H1 (cell line): Measurements from ENCODE around the gene WNT7A. TPM values are rescaled to one million over a fixed set of nuclear protein-coding genes. Genes with fewer than 3 reads are reported as not detected.

Experiments used
- CTCF ChIA-PET: fragments of 300-600 bp; sonication (Branson Sonifier 250); formaldehyde crosslinking; loops from one replicate; lab custom pipeline; 2021; ENCODE audit not compliant: partially characterized antibody; lab: Charles Lee
- POLR2A ChIA-PET: fragments of 300-600 bp; sonication (Branson Sonifier 250); formaldehyde crosslinking; loops from one replicate; lab custom pipeline; 2021; ENCODE audit warnings: inconsistent platforms; ENCODE audit not compliant: partially characterized antibody; lab: Charles Lee
- DNase-seq, 2 experiments: peaks; one replicate each; pipeline versions ENCODE4 v3.0.0 to v3.0.0-alpha.2; 2010 to 2022; ENCODE audit warnings: low spot score in 2 of 2, low read depth in 1 of 2, mixed read lengths in 1 of 2
- FAIRE-seq: peaks from 2 replicates; lab custom pipeline; 2011; peaks lifted over from hg19 to GRCh38; lab: Jason Lieb, UNC
- H2AFZ ChIP-seq: 2 replicates; pipeline ENCODE4 v1.8.1; 2012; ENCODE audit warnings: low read length, inconsistent platforms
- H2AK5ac ChIP-seq: 2 replicates; pipeline ENCODE4 v1.6.1; 2013; ENCODE audit warnings: low read depth, low read length
- H2BK120ac ChIP-seq: replicated peaks from 2 replicates; pipeline ENCODE3; 2013; ENCODE audit warnings: low read depth, low read length, inconsistent platforms
- H2BK12ac ChIP-seq: 2 replicates; pipeline ENCODE4 v1.6.1; 2013; ENCODE audit warnings: low read depth, low read length
- H2BK15ac ChIP-seq: 2 replicates; pipeline ENCODE4 v1.6.1; 2013; ENCODE audit warnings: low read length
- H2BK20ac ChIP-seq: 2 replicates; pipeline ENCODE4 v1.6.1; 2013; ENCODE audit warnings: low read length
- H2BK5ac ChIP-seq: 2 replicates; pipeline ENCODE4 v1.6.1; 2013; ENCODE audit warnings: low read depth, low read length
- H3K14ac ChIP-seq: 2 replicates; pipeline ENCODE4 v1.6.1; 2013; ENCODE audit warnings: inconsistent platforms; ENCODE audit not compliant: insufficient read length
- H3K18ac ChIP-seq: 2 replicates; pipeline ENCODE4 v1.6.1; 2013; ENCODE audit warnings: low read length; ENCODE audit errors: extremely low read depth
- H3K23ac ChIP-seq: 2 replicates; pipeline ENCODE4 v1.6.1; 2013; ENCODE audit warnings: inconsistent platforms; ENCODE audit not compliant: insufficient read length
- H3K23me2 ChIP-seq: 2 replicates; pipeline ENCODE4 v1.6.1; 2013; ENCODE audit warnings: low read depth, low read length
- H3K27ac ChIP-seq: 2 replicates; pipeline ENCODE4 v1.6.1; 2011; ENCODE audit warnings: low read depth, low read length, inconsistent platforms
- H3K27me3 ChIP-seq, 4 experiments: replicated peaks in 1 of 4; 1 replicate in 1 of 4; 2 replicates in 3 of 4; pipeline versions ENCODE4 v1.6.1 to v1.8.1; 2011 to 2013; ENCODE audit warnings: low read length in 3 of 4, mild to moderate bottlenecking in 3 of 4, inconsistent platforms in 2 of 4, mixed read lengths in 2 of 4, moderate library complexity in 1 of 4; ENCODE audit not compliant: control insufficient read depth in 3 of 4, insufficient read depth in 3 of 4; ENCODE audit errors: extremely low read depth in 1 of 4
- H3K36me3 ChIP-seq, 4 experiments: 2 replicates each; pipeline versions ENCODE4 v1.6.1 to v1.8.1; 2011 to 2013; ENCODE audit warnings: mild to moderate bottlenecking in 4 of 4, low read length in 3 of 4, moderate library complexity in 2 of 4, control low read depth in 1 of 4, inconsistent platforms in 1 of 4; ENCODE audit not compliant: insufficient read depth in 4 of 4, control insufficient read depth in 2 of 4
- H3K4ac ChIP-seq: replicated peaks from 2 replicates; pipeline ENCODE3; 2013; ENCODE audit warnings: low read length, low read depth, mixed read lengths, inconsistent platforms; ENCODE audit not compliant: insufficient read length
- H3K4me1 ChIP-seq, 4 experiments: replicated peaks in 1 of 4; 1 replicate in 1 of 4; 2 replicates in 3 of 4; pipeline versions ENCODE4 v1.6.1 to v1.8.1; 2011 to 2013; ENCODE audit warnings: low read length in 3 of 4, inconsistent platforms in 2 of 4, mixed read lengths in 1 of 4; ENCODE audit not compliant: insufficient read depth in 4 of 4, control insufficient read depth in 3 of 4
- H3K4me2 ChIP-seq, 2 experiments: 2 replicates each; pipeline versions ENCODE4 v1.6.1 to v1.8.1; 2011 to 2013; ENCODE audit warnings: low read depth in 2 of 2, low read length in 2 of 2, control low read depth in 1 of 2, inconsistent platforms in 1 of 2, mild to moderate bottlenecking in 1 of 2; ENCODE audit not compliant: insufficient read depth in 1 of 2
- H3K4me3 ChIP-seq, 4 experiments: fragments of 200-600, 300-600 bp in 1 of 4; sonication (generic), shearing (Covaris generic), sonication (Bioruptor Twin) in 1 of 4; 2 replicates each; pipeline versions ENCODE4 v1.5.1 to v1.8.1; 2011 to 2016; ENCODE audit warnings: low read length in 4 of 4, low read depth in 3 of 4, control low read depth in 2 of 4, inconsistent platforms in 2 of 4, mild to moderate bottlenecking in 2 of 4, mixed read lengths in 1 of 4, moderate library complexity in 1 of 4; ENCODE audit not compliant: insufficient read depth in 2 of 4; ENCODE audit errors: extremely low read depth in 1 of 4
- H3K56ac ChIP-seq: replicated peaks from 2 replicates; pipeline ENCODE3; 2013; ENCODE audit warnings: low read depth, mild to moderate bottlenecking, mixed read lengths, low read length, inconsistent platforms; ENCODE audit not compliant: insufficient read length
- H3K79me1 ChIP-seq: 2 replicates; pipeline ENCODE4 v1.6.1; 2013; ENCODE audit warnings: low read depth, low read length, control low read depth
- H3K79me2 ChIP-seq, 2 experiments: 2 replicates each; pipeline versions ENCODE4 v1.6.1 to v1.8.1; 2012 to 2013; ENCODE audit warnings: low read length in 2 of 2, mild to moderate bottlenecking in 2 of 2, inconsistent platforms in 1 of 2; ENCODE audit not compliant: insufficient read depth in 2 of 2, control insufficient read depth in 1 of 2
- H3K9ac ChIP-seq, 4 experiments: replicated peaks in 1 of 4; 1 replicate in 1 of 4; 2 replicates in 3 of 4; pipeline versions ENCODE4 v1.6.1 to v1.8.1; 2011 to 2013; ENCODE audit warnings: low read depth in 3 of 4, low read length in 3 of 4, control low read depth in 2 of 4, mild to moderate bottlenecking in 2 of 4, moderate library complexity in 2 of 4, inconsistent platforms in 1 of 4; ENCODE audit errors: extremely low read depth in 1 of 4
- H3K9me3 ChIP-seq, 2 experiments: 2 replicates each; pipeline versions ENCODE4 v1.6.1 to v1.8.1; 2012 to 2013; ENCODE audit warnings: mild to moderate bottlenecking in 2 of 2, moderate library complexity in 2 of 2, control low read depth in 1 of 2, inconsistent platforms in 1 of 2, low read depth in 1 of 2, low read length in 1 of 2, mixed read lengths in 1 of 2; ENCODE audit not compliant: insufficient read depth in 2 of 2
- H4K20me1 ChIP-seq, 2 experiments: replicated peaks in 1 of 2; 2 replicates each; pipeline versions ENCODE3 to v1.8.1; 2011 to 2013; ENCODE audit warnings: inconsistent platforms in 2 of 2, low read length in 2 of 2, mild to moderate bottlenecking in 1 of 2; ENCODE audit not compliant: insufficient read depth in 2 of 2, control insufficient read depth in 1 of 2
- H4K5ac ChIP-seq: 2 replicates; pipeline ENCODE4 v1.6.1; 2013; ENCODE audit warnings: low read length, low read depth, mixed read lengths, inconsistent platforms; ENCODE audit not compliant: insufficient read length
- H4K8ac ChIP-seq: 2 replicates; pipeline ENCODE4 v1.8.0; 2013; ENCODE audit warnings: mild to moderate bottlenecking, moderate library complexity, low read length, inconsistent platforms; ENCODE audit not compliant: insufficient read depth; ENCODE audit errors: extremely low read depth
- H4K91ac ChIP-seq: replicated peaks from 2 replicates; pipeline ENCODE3; 2013; ENCODE audit warnings: low read length, mixed read lengths, inconsistent platforms; ENCODE audit not compliant: insufficient read length
- BCL11A ChIP-seq, 2 experiments: IDR thresholded peaks; one replicate each; pipeline ENCODE4 v1.6.1; 2011; ENCODE audit warnings: low read depth in 2 of 2, low read length in 2 of 2, mild to moderate bottlenecking in 2 of 2
- CBX5 ChIP-seq: fragments of 300-800, 300-1000 bp; sonication (generic); IDR thresholded peaks from 2 replicates; pipeline ENCODE4 v1.7.1; 2016; ENCODE audit warnings: antibody characterized with exemption, low read length, low read depth
- EZH2 ChIP-seq: fragments of 200-600 bp; sonication (generic); IDR thresholded peaks from 2 replicates; pipeline ENCODE4 v1.7.1; 2012; ENCODE audit warnings: low read depth, mild to moderate bottlenecking, moderate library complexity, low read length, inconsistent platforms; ENCODE audit not compliant: severe bottlenecking
- PHF8 ChIP-seq: fragments of 200-600 bp; sonication (generic); conservative IDR thresholded peaks from 2 replicates; pipeline ENCODE4 v1.7.1; 2012; ENCODE audit warnings: low read depth, mild to moderate bottlenecking, inconsistent platforms, low read length, moderate library complexity
- POLR2AphosphoS5 ChIP-seq: IDR thresholded peaks from 2 replicates; pipeline ENCODE4 v1.6.1; 2011; ENCODE audit warnings: low read depth, low read length
- RBBP5 ChIP-seq: IDR thresholded peaks from 2 replicates; pipeline ENCODE4 v1.7.1; 2012; ENCODE audit warnings: low read depth, mild to moderate bottlenecking, inconsistent platforms, low read length, moderate library complexity, borderline replicate concordance
- RNF2 ChIP-seq: fragments of 200-900, 300-1000 bp; sonication (generic); IDR thresholded peaks from 2 replicates; pipeline ENCODE4 v1.7.1; 2016; ENCODE audit warnings: borderline replicate concordance, low read depth, mild to moderate bottlenecking, antibody characterized with exemption, low read length; ENCODE audit not compliant: poor library complexity, severe bottlenecking; ENCODE audit errors: missing control alignments
- RXRA ChIP-seq: IDR thresholded peaks from 2 replicates; pipeline ENCODE4 v1.6.1; 2011; ENCODE audit warnings: low read depth, mild to moderate bottlenecking, low read length, moderate library complexity; ENCODE audit not compliant: insufficient read depth
- SIN3A ChIP-seq, 2 experiments: IDR thresholded peaks in 1 of 2; conservative IDR thresholded peaks in 1 of 2; 2 replicates each; pipeline ENCODE4 v1.6.1; 2011 to 2012; ENCODE audit warnings: low read length in 2 of 2, improper control_type of control experiment in 1 of 2, low read depth in 1 of 2, mild to moderate bottlenecking in 1 of 2
- USF2 ChIP-seq: IDR thresholded peaks from 2 replicates; pipeline ENCODE4 v1.6.1; 2011; ENCODE audit warnings: low read length, improper control_type of control experiment
- ZNF274 ChIP-seq: IDR thresholded peaks from 2 replicates; pipeline ENCODE4 v1.7.0; 2012; ENCODE audit warnings: low read length, borderline replicate concordance; ENCODE audit errors: extremely low read depth
- WGBS, 2 experiments: shearing (Covaris generic) in 1 of 2; methylation state at CpG; one replicate each; pipeline versions ENCODE4 v1.1.6 to v1.1.7; 2013 to 2015; ENCODE audit warnings: low lambda C conversion rate in 2 of 2, mixed read lengths in 2 of 2, inconsistent platforms in 1 of 2, low coverage in 1 of 2, missing lambda C conversion rate in 1 of 2; ENCODE audit not compliant: insufficient replicate concordance in 2 of 2, insufficient coverage in 1 of 2, insufficient read length in 1 of 2; ENCODE audit errors: extremely low coverage in 1 of 2, missing lambda C conversion rate in 1 of 2; 5-methylcytosine and 5-hydroxymethylcytosine counted together
- polyA plus RNA-seq, 7 experiments: library from polyadenylated mRNA; depleted of rRNA in 3 of 7; stranded (reverse) in 5 of 7; unstranded in 2 of 7; fragments of >200 nt in 5 of 7; fragments of 200-250 nt in 2 of 7; gene quantifications; 1 replicate in 5 of 7; 2 replicates in 1 of 7; 4 replicates in 1 of 7; pipeline versions ENCODE4 v1.2.1 to v1.2.3, GENCODE V29; 2011 to 2013; ENCODE audit warnings: missing spikeins in 2 of 7, mixed read lengths in 2 of 7
- total RNA-seq: library from RNA; stranded (reverse); fragmentation: NEBNext Ultra II Directional; extraction: Animal tissue kit (Norgen Biotek cat#: 25700); gene quantifications from 2 replicates; pipeline ENCODE4 v1.2.1, GENCODE V29; 2021

Gene WNT7A
- total and polyA plus RNA-seq, 2 of the 8 experiments (the other 6 are each of a cell fraction or from before 2014, with no cell fraction given), result 0.02 TPM; not detected in 1

- Histone ChIP-seq H3K27ac (no peak overlapping the region), H2BK120ac (no peak overlapping the region)
- CTCF ChIA-PET, result interaction anchor here (0.8 to 2.4 kb wide), 5 partner anchors 9 to 93 kb away, joined by 3 to 11 read pairs (median 4); partner anchors contain the start of gene WNT7A
Observed at GRCh38 chr3:13792051-13792490, 87.8 kb downstream of the WNT7A start.

More at GRCh38 chr3:13792051-13792490, 87.8 kb downstream of the WNT7A start:
- Histone ChIP-seq H2BK15ac (no peak overlapping the region), H4K20me1 (no peaks in the 10 kb centered on the region), H2BK5ac (no peak overlapping the region), H3K4me1 (peaks cover 0 to 6% (median 0%) of the 10 kb centered on the region in 4 experiments; a peak in 1 of 7 replicates), H2BK20ac (no peak overlapping the region), H3K4me3 (no peak overlapping the region), H2BK12ac (no peak overlapping the region), H3K79me1 (no peaks in the 10 kb centered on the region), H3K56ac (no peak overlapping the region), H3K23me2 (no peaks in the 10 kb centered on the region), H2AFZ (no peak overlapping the region), H4K8ac (no peak overlapping the region; the same call in 1 of the 2 replicates), H3K9ac (no peak overlapping the region), H3K36me3 (no peaks in the 10 kb centered on the region), H3K4me2 (no peak overlapping the region), H3K14ac (no peak overlapping the region), H3K79me2 (no peaks in the 10 kb centered on the region)
- FAIRE-seq (no peak), DNase-seq (no peak)
- POLR2A ChIA-PET, result no interaction called here
- TF ChIP-seq CBX5, result no peak
- no peak for TF ChIP-seq EZH2
- TF ChIP-seq RBBP5, result no peak
- TF ChIP-seq SIN3A (conservative IDR thresholded peaks at IDR 0.05 in 1 of 2, IDR thresholded peaks at IDR 0.05 in 1 of 2; ENCODE audit: low read depth in 1 of 2, low read length in 2 of 2), result no peak
- TF ChIP-seq USF2, result no peak
- no peak for TF ChIP-seq RNF2
- TF ChIP-seq POLR2AphosphoS5, result no peak
- no peak for TF ChIP-seq BCL11A (IDR thresholded peaks at IDR 0.05; ENCODE audit: low read depth in 2 of 2, low read length in 2 of 2)
- no peak for TF ChIP-seq PHF8
- no peak for TF ChIP-seq RXRA
- no peak for TF ChIP-seq ZNF274
- TF ChIP-seq, all 59 proteins: peak for 0
- H3K9me3 ChIP-seq, result no peaks in the 10 kb centered on the region
- no peak overlapping the region for H3K23ac ChIP-seq
- H3K18ac ChIP-seq, result no peak overlapping the region
- H4K91ac ChIP-seq, result no peak overlapping the region
- H4K5ac ChIP-seq, result no peak overlapping the region
- 89% methylated on average over 8 of the region's 9 CpGs; no CpG with 5 or more reads in 1 of the 2 experiments for WGBS, 2 experiments
- H3K27me3 ChIP-seq, result peaks cover 0 to 3% (median 0%) of the 10 kb centered on the region in 4 experiments; a peak in 1 of 7 replicates
- H2AK5ac ChIP-seq, result no peak overlapping the region
- H3K4ac ChIP-seq, result no peak overlapping the region
